Natural killer cell (primary cell): ENCODE data around the gene ARHGEF4. TPM values are rescaled to one million over a fixed set of nuclear protein-coding genes. Genes with fewer than 3 reads are reported as not detected.

ENCODE experiments used
- ATAC-seq, 3 donors: fragments of 150-1000 bp in 2 of 3; fragments of 200-7000 bp in 1 of 3; cut with Tn5 transposase; 1 replicate in 1 of 3; 2 replicates in 2 of 3; pipeline ENCODE4 v1.10.0; 2021; ENCODE audit warnings: mild to moderate bottlenecking in 2 of 3, moderate library complexity in 2 of 3
- DNase-seq, 2 donors: peaks; one replicate each; pipeline versions ENCODE4 v3.0.0 to v3.0.0-alpha.2; 2013 to 2021; ENCODE audit warnings: mixed read lengths in 1 of 2
- H3K27ac ChIP-seq: one replicate; pipeline ENCODE4 v1.5.1; 2013; ENCODE audit warnings: mild to moderate bottlenecking, low read length
- H3K27me3 ChIP-seq: one replicate; pipeline ENCODE4 v1.6.1; 2013; ENCODE audit warnings: low read length; ENCODE audit not compliant: control insufficient read depth, insufficient read depth
- H3K36me3 ChIP-seq: one replicate; pipeline ENCODE4 v1.6.1; 2013; ENCODE audit warnings: low read length; ENCODE audit not compliant: control insufficient read depth, insufficient read depth
- H3K4me1 ChIP-seq: one replicate; pipeline ENCODE4 v1.6.1; 2013; ENCODE audit warnings: low read length; ENCODE audit not compliant: control insufficient read depth, insufficient read depth
- H3K4me3 ChIP-seq: one replicate; pipeline ENCODE4 v1.5.1; 2013; ENCODE audit warnings: low read length
- H3K9me3 ChIP-seq: one replicate; pipeline ENCODE4 v1.6.1; 2013; ENCODE audit warnings: low read length; ENCODE audit not compliant: control insufficient read depth, insufficient read depth
- H3K27ac Mint-ChIP-seq, 2 donors: one replicate each; pipeline ENCODE4 v1.8.0; 2022; ENCODE audit warnings: mild to moderate bottlenecking in 2 of 2, mixed read lengths in 2 of 2, moderate library complexity in 1 of 2
- H3K27me3 Mint-ChIP-seq, 2 donors: one replicate each; pipeline ENCODE4 v1.8.0; 2022; ENCODE audit warnings: low read depth in 2 of 2, mixed read lengths in 2 of 2
- H3K36me3 Mint-ChIP-seq: one replicate; pipeline ENCODE4 v1.8.0; 2022; ENCODE audit warnings: mixed read lengths
- H3K4me1 Mint-ChIP-seq, 2 donors: one replicate each; pipeline ENCODE4 v1.8.0; 2022; ENCODE audit warnings: mixed read lengths in 2 of 2
- H3K4me3 Mint-ChIP-seq: one replicate; pipeline ENCODE4 v1.8.0; 2022; ENCODE audit warnings: mild to moderate bottlenecking, moderate library complexity, mixed read lengths
- H3K9me3 Mint-ChIP-seq, 2 donors: one replicate each; pipeline ENCODE4 v1.8.0; 2022; ENCODE audit warnings: mixed read lengths in 2 of 2
- WGBS: methylation state at CpG from one replicate; pipeline ENCODE4 v1.1.7; 2013; ENCODE audit warnings: missing lambda C conversion rate; ENCODE audit not compliant: insufficient coverage; 5-methylcytosine and 5-hydroxymethylcytosine counted together
- intact Hi-C: fragments of 100-400 bp; cut with micrococcal nuclease; formaldehyde crosslinking; loops from one replicate; pipeline ENCODE4 v1.14.2; 2022
- total RNA-seq, 4 donors: library from RNA; stranded (reverse); fragments of 120-200 nt in 1 of 4; gene quantifications; one replicate each; pipeline versions ENCODE4 v1.2.3 to v1.2.4, GENCODE V29; 2013 to 2022
- TF ChIP-seq, protein P1 (sequence below): fragments of 200-600 bp; IDR thresholded peaks from one replicate; pipeline ENCODE4 v1.8.0; 2022; ENCODE audit warnings: antibody characterized with exemption

ARHGEF4 gene
- total RNA-seq, 3 donors from 2014 or later (not counting 1 experiment from before 2014, with no cell fraction given) = 0.11 TPM; not detected in 2

DNA sequence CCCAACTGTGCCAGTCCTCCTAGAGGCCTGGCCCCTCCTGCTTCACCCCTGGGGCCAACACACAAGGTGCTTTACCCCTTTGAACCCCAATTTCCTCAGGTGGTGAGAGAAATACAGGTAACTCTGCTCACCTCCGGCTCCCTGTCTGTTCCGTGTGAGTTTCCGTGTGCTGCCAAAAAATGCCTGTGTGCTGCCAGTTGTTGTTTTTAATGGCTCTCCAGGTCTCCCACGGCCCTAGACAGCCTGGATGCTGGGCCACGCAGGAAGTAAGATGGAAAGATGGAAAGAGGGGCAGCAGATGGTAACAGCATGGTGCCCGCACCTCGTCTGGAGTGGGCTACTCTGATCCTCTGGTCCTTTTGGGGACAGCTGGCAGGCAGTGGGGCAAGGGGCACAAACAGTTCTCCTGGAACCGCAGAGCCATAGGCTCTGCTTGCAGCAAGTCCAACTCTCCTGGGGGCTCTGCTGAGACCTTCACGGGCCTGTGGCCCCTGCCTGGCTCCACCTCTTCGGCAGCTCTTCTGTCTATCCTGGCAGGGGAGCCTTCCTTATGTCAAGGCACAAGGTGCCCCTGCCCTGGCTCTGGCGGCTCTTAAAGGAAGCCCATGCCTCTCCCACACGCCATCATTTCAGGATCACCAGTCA lies 4.3 kb upstream of the ARHGEF4 start:
- Mint-ChIP-seq H3K9me3 (no peaks in the 10 kb centered on the region), H3K36me3 (no peaks in the 10 kb centered on the region), H3K4me3 (no peak overlapping the region), H3K27me3 (peaks cover 18 to 20% of the 10 kb centered on the region in 2 donors), H3K4me1 (no peaks in the 10 kb centered on the region), H3K27ac (no peak overlapping the region)
- Histone ChIP-seq H3K36me3 (no peaks in the 10 kb centered on the region), H3K9me3 (no peaks in the 10 kb centered on the region), H3K4me3 (no peak overlapping the region), H3K27me3 (peaks cover 5% of the 10 kb centered on the region), H3K4me1 (peaks cover 6% of the 10 kb centered on the region), H3K27ac (no peak overlapping the region)
- TF ChIP-seq, protein P1, sequence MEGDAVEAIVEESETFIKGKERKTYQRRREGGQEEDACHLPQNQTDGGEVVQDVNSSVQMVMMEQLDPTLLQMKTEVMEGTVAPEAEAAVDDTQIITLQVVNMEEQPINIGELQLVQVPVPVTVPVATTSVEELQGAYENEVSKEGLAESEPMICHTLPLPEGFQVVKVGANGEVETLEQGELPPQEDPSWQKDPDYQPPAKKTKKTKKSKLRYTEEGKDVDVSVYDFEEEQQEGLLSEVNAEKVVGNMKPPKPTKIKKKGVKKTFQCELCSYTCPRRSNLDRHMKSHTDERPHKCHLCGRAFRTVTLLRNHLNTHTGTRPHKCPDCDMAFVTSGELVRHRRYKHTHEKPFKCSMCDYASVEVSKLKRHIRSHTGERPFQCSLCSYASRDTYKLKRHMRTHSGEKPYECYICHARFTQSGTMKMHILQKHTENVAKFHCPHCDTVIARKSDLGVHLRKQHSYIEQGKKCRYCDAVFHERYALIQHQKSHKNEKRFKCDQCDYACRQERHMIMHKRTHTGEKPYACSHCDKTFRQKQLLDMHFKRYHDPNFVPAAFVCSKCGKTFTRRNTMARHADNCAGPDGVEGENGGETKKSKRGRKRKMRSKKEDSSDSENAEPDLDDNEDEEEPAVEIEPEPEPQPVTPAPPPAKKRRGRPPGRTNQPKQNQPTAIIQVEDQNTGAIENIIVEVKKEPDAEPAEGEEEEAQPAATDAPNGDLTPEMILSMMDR = no peak
- ATAC-seq (no peak), DNase-seq (no peak)
- intact Hi-C loops = no loop called here
- 80% methylated on average over 12 of the region's 12 CpGs for WGBS

DNA sequence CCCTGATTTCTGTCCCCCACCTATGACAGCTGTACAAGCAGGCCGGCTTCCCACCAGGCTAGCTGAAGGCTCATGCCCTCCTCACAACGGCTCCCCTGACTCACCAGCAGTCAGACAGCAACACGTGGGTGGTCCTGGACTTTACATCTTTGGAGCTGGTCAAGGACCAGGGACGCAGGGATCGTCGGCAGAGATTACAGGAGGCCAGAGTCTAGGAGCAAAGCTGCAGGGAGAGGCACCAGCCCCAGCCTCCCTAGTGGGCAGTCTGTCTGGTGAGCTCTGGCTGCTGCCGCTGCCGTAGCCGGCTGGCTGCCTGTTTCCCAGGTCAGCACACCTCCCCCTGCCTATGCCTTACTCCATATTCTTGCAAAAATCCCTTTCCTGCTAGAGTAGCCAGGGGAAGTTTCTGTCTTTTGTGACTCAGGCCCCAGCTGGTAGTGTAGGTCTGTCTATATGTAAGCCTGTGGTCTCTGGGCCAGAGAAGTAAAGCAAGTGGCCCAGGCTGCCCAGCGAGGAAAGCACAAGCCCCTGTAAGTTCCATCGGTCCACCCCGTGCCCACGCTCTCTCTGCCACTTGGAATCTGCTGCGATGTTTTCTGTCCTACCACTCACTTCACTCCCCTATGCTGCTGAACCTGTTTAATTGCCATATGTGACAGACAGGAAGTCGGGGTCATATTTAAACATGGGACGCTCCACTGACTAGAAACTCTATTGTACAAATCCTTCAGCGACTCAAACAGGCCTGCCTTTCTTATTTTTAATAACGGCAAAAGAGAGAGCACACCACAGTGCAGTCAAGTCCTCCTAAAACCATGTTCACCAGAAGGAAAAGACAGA lies 2.4 kb upstream of the ARHGEF4 start:
- DNase-seq (no peak), ATAC-seq (no peak)
- WGBS = 83% methylated on average over 18 of the region's 18 CpGs
- no peaks in the 10 kb centered on the region for H3K9me3 Mint-ChIP-seq
- no peaks in the 10 kb centered on the region for H3K36me3 Mint-ChIP-seq
- H3K4me3 Mint-ChIP-seq = no peak overlapping the region
- TF ChIP-seq, protein P1 = no peak
- no peak overlapping the region for H3K4me3 ChIP-seq
- H3K27me3 Mint-ChIP-seq = peaks cover 20 to 23% of the 10 kb centered on the region in 2 donors
- H3K9me3 ChIP-seq = no peaks in the 10 kb centered on the region
- peaks cover 6% of the 10 kb centered on the region for H3K27me3 ChIP-seq
- intact Hi-C loops = no loop called here
- peaks cover 6% of the 10 kb centered on the region for H3K4me1 ChIP-seq
- H3K4me1 Mint-ChIP-seq = no peaks in the 10 kb centered on the region
- H3K36me3 ChIP-seq = no peaks in the 10 kb centered on the region
- no peak overlapping the region for H3K27ac Mint-ChIP-seq
- H3K27ac ChIP-seq = no peak overlapping the region

DNA sequence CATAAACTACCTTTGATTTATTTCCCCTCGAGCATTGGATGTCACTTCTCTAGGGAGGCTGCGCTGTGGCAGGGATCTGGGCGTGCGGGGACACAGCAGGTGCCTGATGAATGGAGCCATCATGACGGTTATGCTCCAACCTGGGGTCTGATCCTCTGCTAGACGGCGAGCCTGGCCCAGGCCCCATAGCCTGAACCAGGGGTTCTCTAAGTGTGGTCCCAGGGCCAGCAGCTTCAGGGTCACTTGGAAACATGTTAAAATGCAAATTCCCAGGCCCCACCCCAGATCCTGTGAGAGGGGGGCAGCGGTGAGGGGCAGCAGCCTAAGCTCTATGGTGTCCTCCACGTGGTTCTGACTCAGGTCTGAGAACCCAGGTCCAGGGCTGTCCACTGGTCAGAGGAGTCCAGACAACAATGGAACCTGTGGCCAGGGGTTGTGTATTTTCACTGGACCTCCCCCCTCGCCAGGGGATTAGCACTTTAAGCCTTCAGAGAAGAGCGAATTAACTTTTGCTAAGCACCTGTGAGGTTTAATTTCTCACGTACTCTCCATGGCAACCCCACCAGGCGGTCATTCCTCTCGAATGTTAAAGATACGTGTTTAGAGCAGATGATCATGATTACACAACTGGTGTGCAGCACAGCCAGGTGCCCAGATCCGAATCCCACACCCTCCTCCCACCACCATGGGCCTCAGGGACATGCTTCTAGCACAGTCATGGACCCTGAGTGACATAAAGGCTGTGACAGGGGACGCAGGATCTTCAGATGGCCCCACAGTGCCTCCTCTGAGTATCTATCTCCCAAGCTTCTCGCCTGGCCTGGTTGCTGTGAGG lies 1.6 kb upstream of the ARHGEF4 start:
- intact Hi-C loops = no loop called here
- peaks cover 6% of the 10 kb centered on the region for H3K4me1 ChIP-seq
- H3K9me3 Mint-ChIP-seq = no peaks in the 10 kb centered on the region
- H3K36me3 ChIP-seq = no peaks in the 10 kb centered on the region
- H3K27ac Mint-ChIP-seq = no peak overlapping the region
- TF ChIP-seq, protein P1 = no peak
- no peaks in the 10 kb centered on the region for H3K4me1 Mint-ChIP-seq
- H3K9me3 ChIP-seq = no peaks in the 10 kb centered on the region
- no peak overlapping the region for H3K4me3 ChIP-seq
- no peaks in the 10 kb centered on the region for H3K36me3 Mint-ChIP-seq
- no peak overlapping the region for H3K4me3 Mint-ChIP-seq
- no peak for ATAC-seq
- peaks cover 6% of the 10 kb centered on the region for H3K27me3 ChIP-seq
- no peak for DNase-seq
- H3K27me3 Mint-ChIP-seq = peaks cover 23 to 27% of the 10 kb centered on the region in 2 donors
- H3K27ac ChIP-seq = no peak overlapping the region
- 88% methylated on average over 18 of the region's 18 CpGs for WGBS
